Measurements from ENCODE around the gene MYO1E.
"Not testable (repeated sequence)": the region's sequence is repeated elsewhere in the genome, so short reads cannot be mapped to it uniquely, and the experiment has no call there.

The MYO1E gene

DNA sequence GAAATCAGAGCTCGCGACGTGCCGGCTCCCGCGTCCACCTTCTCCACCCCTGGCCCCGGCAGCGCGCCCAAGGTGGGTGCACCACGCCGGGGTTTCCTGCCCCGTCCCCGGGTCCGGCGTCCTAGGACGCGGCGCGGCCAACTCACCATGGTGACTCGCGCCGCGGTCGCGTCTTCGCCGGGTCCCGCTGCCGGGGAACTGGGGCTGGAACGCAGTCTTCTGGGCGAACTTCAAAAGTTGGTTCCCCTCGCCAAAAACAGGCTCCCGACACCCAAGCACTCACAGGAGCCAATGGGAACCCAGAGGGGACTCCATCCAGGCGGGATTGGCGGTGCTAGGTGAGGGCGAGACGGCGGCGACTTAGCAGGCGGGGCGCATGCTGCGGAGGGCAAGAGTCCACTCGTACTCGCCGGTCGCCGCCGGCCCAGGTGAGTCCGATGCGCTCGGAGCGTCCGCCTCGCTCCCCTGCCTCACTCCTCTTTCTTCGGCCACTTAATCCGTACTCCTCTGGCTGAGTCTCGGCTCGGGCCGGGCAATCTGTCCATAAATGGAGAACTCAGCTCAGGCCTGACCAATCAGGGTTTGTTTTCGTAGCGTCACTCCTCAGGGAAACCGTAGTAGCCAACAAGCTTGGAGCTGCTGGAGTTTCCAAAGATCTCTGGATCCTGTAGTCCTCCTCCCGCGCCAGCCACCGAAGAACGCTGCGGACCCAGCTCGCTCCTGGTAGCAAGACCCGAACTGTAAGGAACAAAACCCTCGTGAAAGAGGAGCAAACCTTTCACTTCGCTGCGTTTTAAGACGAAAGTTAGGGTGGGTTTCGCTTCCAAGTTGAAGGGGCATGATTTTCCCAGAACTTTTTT, at the start of gene MYO1E:
MYO1E (minus strand) TSS at position 520 of the 860 bp plus-strand sequence; CDS start at position 149, 371 bp downstream.
- DNase-seq, result no peak

DNA sequence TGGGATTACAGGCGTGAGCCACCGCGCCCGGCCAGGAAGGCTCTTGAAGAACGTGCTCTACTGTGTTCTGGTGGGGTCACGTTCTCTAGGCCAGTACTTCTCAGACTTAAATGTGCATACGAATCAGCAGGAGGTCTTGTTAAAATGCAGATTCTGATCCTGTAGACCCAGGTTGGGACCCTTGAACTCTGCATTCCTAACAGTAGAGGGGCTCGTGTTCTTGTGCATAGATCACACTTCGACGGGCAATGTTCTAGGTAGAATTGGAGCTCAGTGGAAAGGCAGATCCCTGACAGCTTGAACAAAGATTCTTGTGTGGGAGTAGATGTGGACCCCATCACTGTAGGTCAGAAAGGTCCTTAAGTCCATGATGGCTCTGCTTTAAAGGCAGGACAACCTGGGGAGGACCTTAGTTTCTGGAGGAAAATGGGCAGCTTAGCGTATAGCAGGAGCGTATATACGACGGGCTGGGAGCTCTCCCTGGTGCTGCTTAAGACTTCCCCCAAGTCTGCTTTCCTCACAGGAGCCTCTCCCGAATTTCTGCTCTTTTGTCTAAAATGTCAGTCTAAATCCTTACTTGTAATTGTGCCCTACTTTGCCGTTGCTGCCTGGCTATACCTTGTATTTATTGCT, 48.4 kb upstream of the MYO1E start:
- DNase-seq, result no peak

DNA sequence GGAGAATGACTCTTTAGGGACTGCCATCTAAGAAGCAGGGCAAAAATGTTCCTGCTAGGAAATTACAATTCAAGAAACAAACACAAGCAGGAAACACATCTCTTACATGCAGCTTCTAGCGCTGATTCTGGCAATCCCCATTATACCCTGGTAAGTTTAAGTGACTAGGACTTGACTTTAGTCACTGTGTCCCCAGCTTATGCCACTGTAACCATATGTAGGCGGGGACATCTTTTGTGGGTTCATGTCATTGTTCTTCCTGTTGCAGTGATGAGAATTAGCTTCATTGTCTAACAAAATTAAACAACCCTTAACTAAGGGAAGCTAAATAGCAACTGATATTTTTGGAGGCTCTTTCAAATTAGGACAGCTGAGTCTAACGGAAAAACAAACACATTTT, 47.4 kb upstream of the MYO1E start:
- DNase-seq, result no peak

DNA sequence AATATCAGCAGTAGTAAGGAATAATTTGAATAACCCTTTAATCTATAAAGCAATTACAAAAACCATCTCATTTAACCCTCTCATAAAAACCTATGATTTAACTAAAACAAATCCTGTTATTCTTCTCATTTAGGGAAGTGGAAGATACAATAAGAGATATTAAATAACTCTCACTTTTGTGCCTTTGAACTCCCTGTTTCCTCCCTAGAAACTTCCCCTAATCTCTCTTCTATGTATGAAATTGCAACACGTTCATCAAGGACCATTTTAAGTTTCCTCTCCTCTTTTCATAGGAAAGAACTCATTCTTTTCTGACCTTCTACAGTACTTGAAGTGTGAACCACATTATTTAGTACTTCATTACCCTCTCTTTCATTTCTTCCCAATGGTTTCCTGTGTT, 46.5 kb upstream of the MYO1E start:
- no peak for DNase-seq

DNA sequence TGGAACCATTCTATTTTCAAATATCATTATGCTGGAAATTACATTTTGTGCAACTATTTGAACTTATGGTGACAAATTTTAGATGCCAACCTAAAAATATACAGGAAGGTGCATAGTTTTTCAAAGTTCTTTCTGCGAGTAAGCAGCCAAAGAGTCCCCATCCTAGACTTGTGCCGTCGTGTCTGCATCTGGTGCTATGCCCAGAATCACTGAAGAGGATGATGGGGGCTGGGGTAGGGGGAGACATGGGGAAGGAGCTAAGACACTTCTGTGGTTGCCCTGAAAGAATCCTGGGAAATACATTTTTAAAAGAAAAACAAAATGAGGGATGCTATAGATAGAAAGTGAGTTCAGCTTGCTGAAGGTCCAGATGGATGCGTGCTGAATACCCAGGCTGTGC, 44.1 kb upstream of the MYO1E start:
- DNase-seq, result no peak

DNA sequence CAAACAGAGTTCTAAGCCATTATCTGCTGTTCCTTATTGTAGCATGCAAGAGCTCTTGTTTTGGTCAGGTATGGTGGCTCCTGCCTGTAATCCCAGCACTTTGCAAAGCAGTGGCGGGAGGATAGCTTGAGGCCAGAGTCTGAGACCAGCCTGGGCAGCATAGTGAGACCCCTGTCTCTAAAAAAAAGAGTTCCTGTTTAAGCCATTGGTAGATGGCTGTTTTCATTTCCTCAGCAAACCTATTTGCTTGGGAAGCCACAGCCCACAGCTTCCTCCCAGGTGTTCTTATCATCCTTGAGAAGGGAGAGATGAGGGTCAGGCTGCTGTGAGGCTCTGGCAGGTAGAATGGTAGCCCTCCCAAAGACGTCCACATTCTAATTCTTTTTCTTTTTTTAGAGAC, 40.9 kb upstream of the MYO1E start:
- DNase-seq, result no peak

DNA sequence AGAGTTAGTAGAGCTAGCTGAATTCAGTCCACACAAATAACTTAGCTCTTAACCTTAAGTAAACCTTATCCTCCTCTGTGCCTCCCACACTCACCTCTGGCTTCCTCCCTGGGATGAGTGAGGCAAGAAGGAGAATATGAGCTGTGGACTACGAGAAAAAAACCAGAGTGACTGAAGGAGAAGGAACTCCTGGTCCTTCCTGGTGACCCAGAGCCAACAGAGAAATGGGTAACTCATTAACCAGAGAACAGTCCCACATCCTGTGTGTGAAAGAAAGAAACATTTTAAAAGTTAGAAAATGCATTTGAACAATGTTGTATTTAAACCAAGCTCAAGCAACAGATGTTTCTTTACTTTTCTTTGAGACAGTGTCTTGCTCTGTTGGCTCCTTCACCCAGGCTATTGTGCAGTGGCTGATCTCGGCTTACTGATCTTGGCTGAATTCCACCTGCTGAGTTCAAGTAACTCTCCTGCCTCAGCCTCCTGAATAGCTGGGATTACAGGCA, 37.8 kb upstream of the MYO1E start:
- DNase-seq, result no peak

DNA sequence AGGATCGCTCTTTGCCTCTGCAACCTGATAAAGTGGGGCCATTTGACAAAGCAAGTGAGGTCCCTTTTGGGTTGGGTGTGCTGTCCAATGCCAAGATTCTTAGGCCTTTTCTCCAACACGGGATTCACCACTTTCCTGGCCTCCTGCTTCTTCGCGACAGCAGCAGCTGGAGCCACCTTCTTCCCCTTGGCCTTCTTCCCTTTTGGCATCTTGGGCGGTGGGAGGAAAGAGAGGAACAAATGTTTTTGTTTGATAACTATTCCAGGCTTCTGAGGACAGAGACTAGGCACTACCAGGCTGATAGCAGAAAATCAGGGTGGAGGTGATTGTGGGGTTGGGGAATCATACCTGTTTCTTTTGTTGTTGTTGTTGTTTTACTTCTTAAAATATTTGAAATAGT, 35.3 kb upstream of the MYO1E start:
- no peak for DNase-seq

DNA sequence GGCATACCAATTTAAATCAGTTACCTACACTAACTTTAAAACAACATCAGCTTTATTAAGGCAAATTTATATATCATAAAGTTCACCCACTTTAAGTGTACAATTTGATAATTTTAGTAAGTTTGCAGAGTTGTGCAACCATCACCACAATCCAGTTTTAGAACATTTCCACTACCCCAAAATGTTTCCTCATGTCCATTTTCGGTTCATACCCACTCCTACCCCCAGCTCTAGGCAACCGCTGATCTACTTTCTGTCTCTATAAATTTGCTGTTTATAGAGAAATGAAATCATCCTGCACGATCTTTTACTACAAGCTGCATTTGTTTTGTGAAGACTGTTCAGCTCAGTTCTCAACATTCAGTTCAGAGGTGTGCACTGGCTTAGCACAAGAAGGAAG, 33.8 kb upstream of the MYO1E start:
- DNase-seq, result no peak

DNA sequence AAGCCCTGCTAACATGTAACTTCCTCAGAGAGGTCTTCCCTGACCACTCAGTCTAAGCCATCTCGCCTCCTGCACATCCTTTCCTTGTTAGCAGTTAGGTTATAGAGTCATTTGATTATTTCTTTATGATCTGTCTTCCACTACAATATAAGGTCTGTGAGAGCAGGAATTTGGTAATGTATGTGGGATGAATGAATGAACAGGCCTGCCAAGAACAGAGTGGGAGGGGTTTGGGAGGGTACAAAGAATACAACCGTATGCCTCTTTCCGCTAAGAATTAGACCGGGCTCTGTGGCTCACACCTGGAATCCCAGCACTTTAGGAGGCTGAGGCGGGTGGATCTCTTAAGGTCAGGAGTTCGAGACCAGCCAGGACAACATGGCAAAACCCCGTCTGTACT, 32.4 kb upstream of the MYO1E start:
- no peak for DNase-seq

DNA sequence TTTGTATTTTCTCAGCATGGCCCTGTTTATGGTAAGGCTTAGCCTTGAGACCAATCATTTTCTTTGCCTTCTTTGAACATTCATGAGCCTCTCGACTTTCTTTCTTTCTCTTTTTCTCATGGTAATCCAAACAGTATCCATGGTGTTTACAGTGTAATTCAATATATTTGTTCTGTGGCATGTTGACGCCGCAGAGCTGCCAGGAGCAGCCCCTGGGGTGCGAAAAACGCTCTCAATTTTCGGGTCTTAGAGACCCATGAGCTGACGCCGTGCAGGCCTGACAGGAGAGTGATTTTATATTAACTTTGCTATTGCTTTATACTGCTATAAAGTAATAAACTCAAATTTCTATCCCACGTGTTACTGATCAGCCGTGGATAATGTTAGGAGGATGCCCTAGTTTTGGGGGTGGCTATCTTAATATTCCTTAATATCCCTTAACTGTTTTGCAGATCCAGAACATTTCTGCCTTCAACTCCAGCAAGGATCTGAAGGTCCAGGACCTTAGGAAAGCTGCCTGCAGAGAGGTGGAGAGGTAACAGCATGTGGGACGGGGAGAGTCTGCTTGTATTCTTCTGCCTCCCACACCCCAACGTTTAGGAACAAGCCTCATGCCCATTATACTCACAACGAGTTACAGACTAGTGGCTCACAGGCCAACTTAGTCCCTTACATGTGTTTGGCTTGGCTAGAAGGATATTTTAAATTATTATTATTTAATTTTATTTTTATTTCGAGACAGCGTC, 29.3 kb upstream of the MYO1E start:
- DNase-seq, result no peak

DNA sequence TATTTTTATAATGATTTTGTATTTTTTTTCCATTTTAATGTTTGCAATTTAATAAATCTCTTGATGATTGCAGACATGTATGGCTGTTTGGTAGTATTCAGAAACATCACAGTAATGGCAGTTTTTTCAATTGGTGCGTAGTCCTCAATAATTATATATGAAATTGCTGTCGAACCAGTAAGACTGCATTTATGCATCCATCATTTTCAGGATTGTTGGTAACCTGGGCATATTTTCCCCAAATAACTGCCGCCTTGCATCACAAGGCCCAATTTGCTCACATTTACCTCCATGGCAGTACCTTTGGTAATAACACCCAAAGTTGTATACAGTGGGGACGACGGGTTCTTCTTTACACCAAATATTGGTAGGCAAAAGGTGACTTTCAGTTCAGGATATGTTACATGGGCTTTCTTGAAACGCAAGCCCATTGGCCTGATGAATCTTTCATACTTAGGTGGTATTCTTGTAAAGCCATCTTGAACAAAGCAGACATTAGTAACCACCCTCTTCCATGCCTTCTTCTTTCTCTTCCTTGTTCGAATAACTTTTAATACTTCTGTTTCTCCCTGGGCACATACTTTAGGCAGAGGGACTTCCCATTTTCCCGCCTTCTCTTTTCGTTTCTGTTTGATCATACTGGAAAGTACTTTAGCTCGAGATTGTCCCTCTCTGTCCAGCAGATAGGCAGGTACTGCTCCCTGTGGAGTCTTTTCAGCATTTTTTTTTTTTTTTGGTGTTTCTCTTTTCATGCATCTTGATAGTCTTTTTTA, 28.6 kb upstream of the MYO1E start:
- DNase-seq, result not testable (repeated sequence)

DNA sequence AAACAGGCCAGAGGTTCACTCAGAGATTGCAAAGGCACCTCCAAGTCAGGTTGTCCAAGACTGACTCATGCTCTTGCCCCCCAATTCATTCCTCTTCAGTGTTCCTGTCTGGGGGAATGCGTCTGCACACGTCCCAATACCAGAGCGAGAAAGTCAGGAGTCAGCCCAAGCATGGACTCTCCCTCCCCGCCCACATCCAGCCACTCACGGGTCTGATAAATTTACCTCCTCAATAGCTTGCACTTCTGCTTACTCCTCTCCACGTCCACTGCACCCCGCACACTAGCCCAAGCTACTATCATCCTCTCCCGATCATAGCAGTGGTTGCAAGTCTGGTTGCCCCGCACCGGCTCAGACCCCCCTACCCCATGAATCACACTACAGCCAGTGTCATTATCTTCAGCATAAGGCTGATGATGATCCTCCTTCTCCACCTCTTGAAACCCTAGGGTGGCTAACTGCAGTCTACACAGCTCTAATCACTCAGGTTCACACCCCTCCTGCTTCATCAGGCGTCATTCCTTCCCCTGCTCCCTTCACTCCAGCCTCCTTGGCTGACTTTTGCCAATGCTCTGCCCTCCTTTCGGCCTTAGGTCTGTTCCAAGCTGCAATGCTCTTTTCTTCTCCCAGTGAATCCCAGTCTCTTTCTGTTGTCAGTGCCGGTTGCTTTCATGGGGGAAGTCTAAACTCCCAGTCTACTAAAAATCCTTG, 27.6 kb upstream of the MYO1E start:
- DNase-seq, result no peak

DNA sequence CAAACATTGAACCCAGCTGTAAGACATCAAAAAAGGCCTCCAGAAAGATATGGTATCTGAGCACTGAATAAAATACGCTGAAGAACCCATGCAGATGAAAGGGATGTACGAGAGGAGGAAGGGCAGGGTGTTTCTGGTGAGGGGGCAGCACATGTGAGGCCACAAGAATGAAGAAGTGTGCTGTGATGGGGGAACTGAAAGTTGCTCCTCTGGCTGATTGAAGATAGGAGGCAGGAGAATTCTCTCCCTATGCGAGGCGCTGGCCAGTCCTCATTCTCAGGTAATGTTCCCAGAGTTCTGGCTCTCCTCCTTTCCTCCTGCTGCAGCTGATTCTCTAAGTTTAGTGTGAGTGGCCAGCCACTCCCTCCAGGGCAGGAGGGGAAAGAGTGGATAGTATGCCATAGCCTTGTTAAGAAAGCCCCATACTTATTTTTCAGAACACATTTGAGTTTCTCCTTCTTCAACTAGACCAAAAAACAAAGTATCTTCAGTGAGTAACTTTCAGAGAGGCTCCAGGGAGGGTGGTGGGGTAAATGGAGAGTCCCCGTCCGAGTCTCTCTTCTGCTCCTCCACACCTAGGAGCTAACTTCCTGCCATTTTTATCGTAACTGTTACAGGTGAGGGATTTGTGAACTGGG, 26.9 kb upstream of the MYO1E start:
- DNase-seq, result no peak

DNA sequence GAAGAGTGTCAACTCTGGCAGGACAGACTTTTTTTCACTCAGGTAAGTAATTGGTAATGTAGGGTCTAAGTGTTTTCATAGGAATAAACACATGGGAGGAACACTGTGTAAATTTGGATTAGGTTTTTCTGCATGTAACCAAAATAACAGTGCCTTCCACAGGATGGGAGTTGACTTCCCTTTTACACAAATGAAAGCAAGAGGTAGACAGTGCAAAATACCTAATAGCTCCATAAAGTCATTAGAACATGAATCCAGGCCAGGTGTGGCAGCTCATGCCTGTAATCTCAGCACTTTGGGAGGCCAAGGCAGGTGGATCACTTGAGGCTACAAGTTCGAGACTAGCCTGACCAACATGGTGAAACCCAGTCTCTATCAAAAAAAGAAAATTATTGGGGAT, 25.5 kb upstream of the MYO1E start:
- DNase-seq, result no peak

DNA sequence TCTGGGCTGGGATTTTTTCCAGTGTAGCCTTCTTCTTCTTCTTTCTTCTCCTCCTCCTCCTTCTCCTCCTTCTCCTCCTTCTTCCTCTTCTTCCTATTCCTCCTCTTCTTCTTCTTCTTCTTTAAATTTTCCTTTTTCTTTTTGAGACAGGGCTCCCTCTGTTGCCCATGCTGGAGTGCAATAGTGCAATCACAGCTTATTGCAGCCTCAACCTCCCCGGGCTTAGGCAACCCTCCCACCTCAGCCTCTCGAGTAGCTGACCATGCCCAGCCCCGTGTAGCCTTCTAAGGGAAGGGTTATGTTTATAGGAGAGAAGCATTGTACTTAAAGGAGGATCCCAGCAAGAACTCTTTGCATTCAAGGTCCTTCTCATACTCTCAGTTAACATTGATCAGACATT, 24.0 kb upstream of the MYO1E start:
- DNase-seq, result no peak

DNA sequence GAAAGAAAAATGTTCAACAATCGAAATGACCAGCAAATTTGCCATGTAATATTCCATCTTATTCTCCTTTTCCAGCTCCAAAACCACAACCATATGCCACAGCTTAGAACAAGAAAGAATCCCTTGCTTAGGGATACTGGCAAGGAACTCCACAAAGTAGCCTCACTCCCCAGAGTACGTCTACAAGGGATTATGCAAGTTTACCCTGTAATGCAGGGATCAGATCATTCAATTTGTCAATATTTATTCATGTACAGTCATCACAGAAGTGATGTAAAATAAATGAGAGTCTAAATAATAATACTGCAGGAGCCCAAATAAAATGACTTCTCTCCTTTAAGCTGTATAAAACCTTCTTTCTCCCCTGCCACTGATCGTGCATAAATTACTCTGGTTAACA, 23.5 kb upstream of the MYO1E start:
- DNase-seq, result no peak

DNA sequence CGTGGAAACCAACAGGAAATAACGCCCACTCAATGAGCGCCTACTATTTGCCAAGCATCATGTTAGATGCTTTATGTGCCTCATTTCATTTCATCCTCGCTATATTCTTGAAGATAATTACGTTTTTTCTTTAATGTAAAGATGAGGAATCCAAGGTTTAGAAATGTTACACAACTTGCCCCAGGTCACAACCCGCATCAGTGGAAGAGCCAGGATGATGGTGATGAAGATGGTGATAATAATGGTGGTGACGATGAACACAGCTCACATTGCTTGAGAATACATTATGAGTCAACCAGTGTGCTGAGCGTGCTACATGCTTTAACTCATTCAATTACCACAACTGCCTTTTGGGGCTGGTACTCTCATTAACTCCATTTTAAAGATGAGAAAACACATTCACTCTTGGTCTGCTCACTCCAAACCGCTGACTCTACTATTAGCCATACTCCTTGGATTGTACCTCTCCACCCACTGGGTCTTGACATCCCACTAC, 21.5 kb upstream of the MYO1E start:
- DNase-seq, result no peak

DNA sequence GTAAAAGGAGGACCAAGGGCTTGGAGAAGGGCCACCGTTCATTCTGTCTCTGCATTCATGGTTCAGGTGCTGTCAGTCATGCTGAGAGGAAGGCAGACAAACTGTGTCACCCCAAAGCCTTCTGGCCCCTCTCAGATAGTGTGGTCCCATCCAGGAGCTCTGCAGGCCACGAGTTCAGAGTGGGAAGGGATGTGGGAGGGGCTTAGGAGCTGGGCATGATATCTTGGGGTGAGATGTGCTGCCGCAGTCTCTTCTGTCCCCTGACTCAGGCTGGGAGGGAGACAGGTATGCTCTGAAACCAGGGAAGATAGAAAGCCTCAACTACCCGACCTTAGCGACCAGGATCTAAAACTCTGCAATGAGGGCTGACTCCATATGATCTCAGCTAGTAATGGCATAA, 19.6 kb upstream of the MYO1E start:
- no peak for DNase-seq

DNA sequence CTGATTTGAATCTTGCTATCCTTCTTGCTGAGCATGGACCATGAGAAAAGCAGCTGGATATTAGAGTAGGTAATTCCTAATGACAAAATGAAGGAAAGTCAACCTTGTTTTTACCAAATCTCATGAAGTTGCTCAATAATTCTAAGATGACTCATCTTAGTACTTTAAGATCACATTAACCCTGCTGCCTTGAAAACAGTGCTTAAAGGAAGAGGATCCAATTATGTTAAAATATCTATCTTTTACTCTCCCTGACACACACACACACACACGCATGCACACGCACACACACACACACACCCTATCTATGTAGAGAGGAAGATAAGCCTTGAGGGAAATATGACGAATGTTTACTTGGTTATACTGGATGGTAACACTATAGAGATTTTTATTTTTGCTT, 16.0 kb upstream of the MYO1E start:
- DNase-seq, result no peak

DNA sequence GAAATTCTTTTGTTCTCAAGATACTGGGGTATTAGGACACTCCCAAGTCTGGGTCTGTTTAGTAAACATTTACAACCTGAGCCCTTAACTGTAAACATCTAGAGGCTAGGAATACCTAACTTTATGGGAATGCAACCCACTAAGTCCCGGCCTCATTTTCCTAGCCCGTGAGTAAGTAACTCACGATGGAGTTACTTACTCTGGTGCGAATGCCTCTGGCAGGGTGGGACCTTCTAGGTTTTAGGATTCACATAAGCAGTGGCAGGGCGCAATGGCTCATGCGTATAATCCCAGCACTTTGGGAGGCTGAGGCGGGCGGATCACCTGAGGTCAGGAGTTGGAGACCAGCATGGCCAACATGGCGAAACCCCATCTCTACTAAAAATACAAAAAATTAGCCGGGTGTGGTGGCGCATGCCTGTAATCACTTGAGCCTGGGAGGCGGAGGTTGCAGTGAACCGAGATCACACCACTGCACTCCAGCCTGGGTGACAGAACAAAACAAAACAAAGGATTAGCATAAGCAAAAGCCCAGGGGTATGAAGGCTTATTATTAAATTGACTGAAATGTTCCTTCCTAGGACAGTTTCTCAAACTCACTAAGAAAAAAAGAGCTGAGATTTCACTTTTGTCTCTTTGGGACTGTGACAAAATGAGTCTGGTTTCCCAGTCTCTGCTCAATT, 14.7 kb upstream of the MYO1E start:
- DNase-seq, result not testable (repeated sequence)

Measured in NCI-H1694 (cell line).